ENCODE data around the gene CACNB4.
"Not testable (repeated sequence)": the region's sequence is repeated elsewhere in the genome, so short reads cannot be mapped to it uniquely, and the experiment has no call there.

Gene CACNB4

DNA sequence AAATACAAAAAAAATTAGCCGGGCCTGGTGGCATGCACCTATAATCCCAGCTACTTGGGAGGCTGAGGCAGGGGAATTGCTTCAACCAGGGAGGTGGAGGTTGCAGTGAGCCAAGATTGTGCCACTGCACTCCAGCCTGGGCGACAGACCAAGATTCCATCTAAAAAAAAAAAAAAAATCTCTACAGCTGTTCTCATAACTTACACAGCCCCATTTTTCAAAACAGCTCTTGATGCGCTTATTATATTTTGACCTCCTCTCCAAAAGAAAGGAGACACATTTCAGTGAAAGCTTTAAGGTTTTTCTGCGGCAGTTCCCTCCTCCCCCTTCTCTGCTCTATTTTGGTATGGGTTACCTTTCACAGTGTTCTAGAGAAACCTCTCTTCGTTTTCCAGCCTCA, 95.6 kb downstream of the CACNB4 start:
- not testable (repeated sequence) for H3K9ac ChIP-seq (ENCODE audit: low read length); H3K79me2 ChIP-seq (ENCODE audit: control insufficient read depth, insufficient read depth, low read length, poor library complexity); H3K4ac ChIP-seq (ENCODE audit: low read depth, low read length); H3K27me3 ChIP-seq (ENCODE audit: insufficient read depth, low read length); H3K14ac ChIP-seq (ENCODE audit: low read length); H3K4me3 ChIP-seq (ENCODE audit: low read depth, low read length); H3K23ac ChIP-seq (ENCODE audit: low read length); H3K36me3 ChIP-seq (ENCODE audit: control insufficient read depth in 1 of 2, insufficient read depth in 2 of 2, low read length in 2 of 2); H2BK120ac ChIP-seq (ENCODE audit: insufficient read depth, low read length, poor library complexity); H3K9me3 ChIP-seq (ENCODE audit: insufficient read depth, low read depth, low read length); H3K79me1 ChIP-seq (ENCODE audit: low read length); H3K18ac ChIP-seq (ENCODE audit: low read length); H4K8ac ChIP-seq (ENCODE audit: low read depth, low read length); H3K4me1 ChIP-seq (ENCODE audit: control insufficient read depth in 1 of 2, insufficient read depth in 2 of 2, low read length in 2 of 2); H3K4me2 ChIP-seq (ENCODE audit: low read length); H2AK5ac ChIP-seq (ENCODE audit: low read length); H3K27ac ChIP-seq (ENCODE audit: low read depth, low read length); H2BK12ac ChIP-seq (ENCODE audit: low read length); H2BK5ac ChIP-seq (ENCODE audit: low read depth, low read length, poor library complexity); H4K12ac ChIP-seq (ENCODE audit: low read depth, low read length); DNase-seq; H4K91ac ChIP-seq (ENCODE audit: low read depth, low read length); H2AFZ ChIP-seq (ENCODE audit: insufficient read depth, low read length, poor library complexity)
- no CpG with 5 or more reads among the region's 5 CpGs for WGBS (ENCODE audit: extremely low coverage, insufficient coverage, insufficient read length)

DNA sequence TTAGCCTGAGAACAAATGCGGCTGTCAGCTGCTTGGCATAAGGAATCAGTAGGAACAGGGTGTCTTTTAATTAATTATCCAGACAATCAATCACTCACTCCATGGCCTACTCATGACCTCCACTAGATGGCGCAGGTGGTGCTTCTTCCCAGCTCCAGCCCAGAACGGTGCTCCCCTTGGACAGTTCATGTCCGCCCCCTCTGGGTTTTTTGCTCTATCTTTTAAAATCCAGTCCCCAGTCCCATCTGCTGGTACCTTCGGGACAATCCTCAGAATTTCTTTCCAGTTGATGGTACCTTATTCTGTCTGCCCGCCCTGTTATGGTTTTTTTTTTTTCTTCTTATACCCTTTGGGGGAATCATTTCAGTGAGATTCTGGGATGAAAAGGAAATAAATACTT, 99.8 kb downstream of the CACNB4 start:
- H2BK120ac ChIP-seq (ENCODE audit: insufficient read depth, low read length, poor library complexity): no peak overlapping the region
- H3K36me3 ChIP-seq (ENCODE audit: control insufficient read depth in 1 of 2, insufficient read depth in 2 of 2, low read length in 2 of 2): no peaks in the 10 kb centered on the region
- no peak overlapping the region for H4K12ac ChIP-seq (ENCODE audit: low read depth, low read length)
- no peak overlapping the region for H3K27ac ChIP-seq (ENCODE audit: low read depth, low read length)
- H3K18ac ChIP-seq (ENCODE audit: low read length): no peak overlapping the region
- H3K9me3 ChIP-seq (ENCODE audit: insufficient read depth, low read depth, low read length): peaks cover 1% of the 10 kb centered on the region
- H3K4ac ChIP-seq (ENCODE audit: low read depth, low read length): no peak overlapping the region
- H4K91ac ChIP-seq (ENCODE audit: low read depth, low read length): no peak overlapping the region
- H2AK5ac ChIP-seq (ENCODE audit: low read length): no peak overlapping the region
- no peak overlapping the region for H2AFZ ChIP-seq (ENCODE audit: insufficient read depth, low read length, poor library complexity)
- H3K9ac ChIP-seq (ENCODE audit: low read length): no peak overlapping the region
- no peaks in the 10 kb centered on the region for H3K79me2 ChIP-seq (ENCODE audit: control insufficient read depth, insufficient read depth, low read length, poor library complexity)
- no peak overlapping the region for H2BK12ac ChIP-seq (ENCODE audit: low read length)
- H3K4me1 ChIP-seq (ENCODE audit: control insufficient read depth in 1 of 2, insufficient read depth in 2 of 2, low read length in 2 of 2): no peaks in the 10 kb centered on the region
- no peak overlapping the region for H3K23ac ChIP-seq (ENCODE audit: low read length)
- no peak overlapping the region for H2BK5ac ChIP-seq (ENCODE audit: low read depth, low read length, poor library complexity)
- DNase-seq: peak; percentile 16 to 70
- H4K8ac ChIP-seq (ENCODE audit: low read depth, low read length): no peak overlapping the region
- H3K27me3 ChIP-seq (ENCODE audit: insufficient read depth, low read length): no peaks in the 10 kb centered on the region
- no peak overlapping the region for H3K4me2 ChIP-seq (ENCODE audit: low read length)
- H3K4me3 ChIP-seq (ENCODE audit: low read depth, low read length): no peak overlapping the region
- H3K14ac ChIP-seq (ENCODE audit: low read length): no peak overlapping the region
- WGBS (ENCODE audit: extremely low coverage, insufficient coverage, insufficient read length): no CpG with 5 or more reads among the region's 6 CpGs
- H3K79me1 ChIP-seq (ENCODE audit: low read length): no peaks in the 10 kb centered on the region

DNA sequence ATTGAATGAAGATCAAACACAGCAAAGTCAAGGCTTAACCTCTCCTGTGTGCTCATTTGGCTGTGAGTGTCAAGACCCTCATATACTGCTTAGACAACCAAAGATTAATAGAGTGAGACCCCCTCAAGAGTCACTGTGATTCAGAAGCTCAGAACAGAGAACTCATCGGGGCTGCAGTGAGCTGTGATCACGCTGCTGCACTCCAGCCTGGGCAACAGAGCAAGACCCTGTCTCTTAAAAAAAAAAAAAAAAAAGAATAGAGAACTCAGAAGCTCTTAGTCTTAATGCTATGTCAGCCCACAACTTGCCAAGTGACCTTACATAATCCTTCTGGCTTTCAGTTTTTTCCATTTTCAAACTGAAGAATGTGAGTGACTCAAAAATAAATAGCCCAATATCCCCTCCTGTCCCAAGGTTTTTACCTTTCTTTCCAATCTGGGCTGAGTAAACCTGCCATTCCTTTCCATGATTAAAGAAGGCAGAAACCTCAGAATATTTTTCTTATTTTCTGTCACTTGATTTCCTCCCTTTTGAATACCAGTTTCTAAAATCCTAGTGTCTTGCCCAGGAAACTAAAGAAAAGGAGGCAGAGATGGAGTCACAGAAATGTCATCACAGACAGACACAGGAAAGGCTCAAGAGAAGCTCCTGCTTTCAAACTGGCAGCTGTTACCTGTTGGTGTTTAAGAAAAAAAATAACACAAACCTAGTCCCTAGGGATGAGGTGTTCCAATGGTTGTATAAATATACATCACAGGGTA, 102.4 kb downstream of the CACNB4 start:
- no peak overlapping the region for H3K27ac ChIP-seq (ENCODE audit: low read depth, low read length)
- no peak overlapping the region for H3K4me2 ChIP-seq (ENCODE audit: low read length)
- H3K27me3 ChIP-seq (ENCODE audit: insufficient read depth, low read length): no peaks in the 10 kb centered on the region
- H3K9ac ChIP-seq (ENCODE audit: low read length): no peak overlapping the region
- WGBS (ENCODE audit: extremely low coverage, insufficient coverage, insufficient read length): no CpG with 5 or more reads among the region's 2 CpGs
- peaks cover 0 to 3% of the 10 kb centered on the region in 2 experiments for H3K4me1 ChIP-seq (ENCODE audit: control insufficient read depth in 1 of 2, insufficient read depth in 2 of 2, low read length in 2 of 2)
- no peak overlapping the region for H2BK12ac ChIP-seq (ENCODE audit: low read length)
- no peak overlapping the region for H2AFZ ChIP-seq (ENCODE audit: insufficient read depth, low read length, poor library complexity)
- no peak overlapping the region for H4K12ac ChIP-seq (ENCODE audit: low read depth, low read length)
- H3K18ac ChIP-seq (ENCODE audit: low read length): no peak overlapping the region
- no peak overlapping the region for H3K14ac ChIP-seq (ENCODE audit: low read length)
- H4K8ac ChIP-seq (ENCODE audit: low read depth, low read length): no peak overlapping the region
- no peak overlapping the region for H3K4me3 ChIP-seq (ENCODE audit: low read depth, low read length)
- no peak overlapping the region for H2BK5ac ChIP-seq (ENCODE audit: low read depth, low read length, poor library complexity)
- no peaks in the 10 kb centered on the region for H3K79me1 ChIP-seq (ENCODE audit: low read length)
- H2BK120ac ChIP-seq (ENCODE audit: insufficient read depth, low read length, poor library complexity): no peak overlapping the region
- no peaks in the 10 kb centered on the region for H3K79me2 ChIP-seq (ENCODE audit: control insufficient read depth, insufficient read depth, low read length, poor library complexity)
- no peak overlapping the region for H4K91ac ChIP-seq (ENCODE audit: low read depth, low read length)
- no peaks in the 10 kb centered on the region for H3K36me3 ChIP-seq (ENCODE audit: control insufficient read depth in 1 of 2, insufficient read depth in 2 of 2, low read length in 2 of 2)
- peaks cover 1% of the 10 kb centered on the region for H3K9me3 ChIP-seq (ENCODE audit: insufficient read depth, low read depth, low read length)
- no peak overlapping the region for H2AK5ac ChIP-seq (ENCODE audit: low read length)
- H3K4ac ChIP-seq (ENCODE audit: low read depth, low read length): no peak overlapping the region
- DNase-seq: no peak
- H3K23ac ChIP-seq (ENCODE audit: low read length): no peak overlapping the region

DNA sequence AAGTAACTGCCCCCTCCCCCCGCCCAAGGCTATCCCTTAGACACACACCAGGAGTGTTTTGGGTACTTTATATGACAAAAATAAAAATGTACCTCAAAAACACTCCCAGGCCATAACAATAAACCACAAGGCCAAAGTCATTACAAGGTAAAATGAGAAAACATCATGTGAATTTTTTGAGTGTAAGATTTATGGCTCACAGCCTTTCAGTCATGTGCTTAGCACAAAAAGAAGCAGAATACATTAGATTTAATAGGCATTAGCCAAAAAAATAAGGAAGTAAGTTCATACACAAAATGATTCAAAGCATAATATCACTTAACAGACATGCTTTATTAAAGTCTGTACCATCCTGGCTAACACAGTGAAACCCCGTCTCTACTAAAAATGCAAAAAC, 103.7 kb downstream of the CACNB4 start:
- Histone ChIP-seq H3K27me3 (ENCODE audit: insufficient read depth, low read length) (no peaks in the 10 kb centered on the region), H3K4me2 (ENCODE audit: low read length) (no peak overlapping the region), H2AK5ac (ENCODE audit: low read length) (no peak overlapping the region), H3K4me1 (ENCODE audit: control insufficient read depth in 1 of 2, insufficient read depth in 2 of 2, low read length in 2 of 2) (peaks cover 0 to 3% of the 10 kb centered on the region in 2 experiments), H2BK5ac (ENCODE audit: low read depth, low read length, poor library complexity) (no peak overlapping the region), H2BK120ac (ENCODE audit: insufficient read depth, low read length, poor library complexity) (no peak overlapping the region), H4K8ac (ENCODE audit: low read depth, low read length) (no peak overlapping the region), H3K18ac (ENCODE audit: low read length) (no peak overlapping the region), H2AFZ (ENCODE audit: insufficient read depth, low read length, poor library complexity) (no peak overlapping the region), H3K27ac (ENCODE audit: low read depth, low read length) (no peak overlapping the region), H3K79me2 (ENCODE audit: control insufficient read depth, insufficient read depth, low read length, poor library complexity) (no peaks in the 10 kb centered on the region), H4K91ac (ENCODE audit: low read depth, low read length) (no peak overlapping the region), H2BK12ac (ENCODE audit: low read length) (no peak overlapping the region), H3K9me3 (ENCODE audit: insufficient read depth, low read depth, low read length) (peaks cover 1% of the 10 kb centered on the region), H3K9ac (ENCODE audit: low read length) (no peak overlapping the region), H3K79me1 (ENCODE audit: low read length) (no peaks in the 10 kb centered on the region), H3K14ac (ENCODE audit: low read length) (no peak overlapping the region), H3K36me3 (ENCODE audit: control insufficient read depth in 1 of 2, insufficient read depth in 2 of 2, low read length in 2 of 2) (no peaks in the 10 kb centered on the region), H3K4ac (ENCODE audit: low read depth, low read length) (no peak overlapping the region), H3K23ac (ENCODE audit: low read length) (no peak overlapping the region), H3K4me3 (ENCODE audit: low read depth, low read length) (no peak overlapping the region), H4K12ac (ENCODE audit: low read depth, low read length) (no peak overlapping the region)
- DNase-seq: no peak
- WGBS (ENCODE audit: extremely low coverage, insufficient coverage, insufficient read length): no CpG with 5 or more reads among the region's 2 CpGs
